ENCODE measurements around the gene PDE4D. TPM values are rescaled to one million over a fixed set of nuclear protein-coding genes. Genes with fewer than 3 reads are reported as not detected.

Gene PDE4D
- total and polyA plus RNA-seq, 2 donors (not counting 3 experiments of a cell fraction or from before 2014, with no cell fraction given), result 34.5 to 51.2 TPM

- H3K36me3 ChIP-seq (ENCODE audit: control insufficient read depth in 2 of 2, extremely low read depth in 1 of 2, insufficient read depth in 2 of 2, low read length in 2 of 2), result no peaks in the 10 kb centered on the region
- no peaks in the 10 kb centered on the region for H3K27me3 ChIP-seq (ENCODE audit: control insufficient read depth in 2 of 2, insufficient read depth in 2 of 2, low read length in 2 of 2)
- POLR2A ChIA-PET, result no interaction called here
- H3K9ac ChIP-seq (replicated peaks; ENCODE audit: extremely low read depth, insufficient read depth, low read length), result no peak overlapping the region
- CTCF ChIA-PET, result interaction anchor here (1.0 to 2.6 kb wide), 4 partner anchors 14 to 174 kb away, joined by 3 to 10 read pairs (median 6); no protein-coding TSS in a partner anchor
- no TSS peak for BruUV-seq (replicated peaks)
- intact Hi-C loops (cut with micrococcal nuclease) (no loop called here), dilution Hi-C loops (cut with MboI; ENCODE audit: extremely low pct_ligation_motif_present, low sequenced_read_pairs) (no loop called here)
- no peak overlapping the region for H3K4me3 ChIP-seq (replicated peaks in 1 of 3; ENCODE audit: insufficient read depth in 1 of 3, low read depth in 1 of 3, low read length in 3 of 3)
- no peaks in the 10 kb centered on the region for H3K4me1 ChIP-seq (ENCODE audit: control insufficient read depth, extremely low read depth, insufficient read depth, low read length)
- no peaks in the 10 kb centered on the region for H3K9me3 ChIP-seq (replicated peaks; ENCODE audit: control insufficient read depth, insufficient read depth, low read length)
- no peak overlapping the region for H3K27ac ChIP-seq (ENCODE audit: insufficient read depth, low read depth, low read length)
- no peaks in the 10 kb centered on the region for H3K79me2 ChIP-seq (ENCODE audit: control insufficient read depth, insufficient read depth, low read length)
- TF ChIP-seq CTCF (IDR thresholded peaks at IDR 0.05; ENCODE audit: extremely low read depth in 1 of 2, insufficient read depth in 1 of 2, low read depth in 1 of 2, low read length in 2 of 2), result no peak
- TF ChIP-seq POLR2A (IDR thresholded peaks at IDR 0.05; ENCODE audit: low read depth, low read length), result no peak
- TF ChIP-seq GATA2 (IDR thresholded peaks at IDR 0.05; ENCODE audit: insufficient read depth, insufficient read length, low read depth, low read length), result no peak
- TF ChIP-seq EZH2 (IDR thresholded peaks at IDR 0.05; ENCODE audit: borderline replicate concordance, low read depth, low read length, severe bottlenecking), result no peak
- TF ChIP-seq FOS (IDR thresholded peaks at IDR 0.05; ENCODE audit: borderline replicate concordance, insufficient read depth, low read length), result no peak
- TF ChIP-seq MAX (IDR thresholded peaks at IDR 0.05; ENCODE audit: insufficient read depth, insufficient read length), result no peak
- no peak for TF ChIP-seq POLR2AphosphoS5 (IDR thresholded peaks at IDR 0.05; ENCODE audit: insufficient read depth, low read depth, low read length)
- TF ChIP-seq MYC (IDR thresholded peaks at IDR 0.05; ENCODE audit: low read depth, low read length), result no peak
- TF ChIP-seq JUN (IDR thresholded peaks at IDR 0.05; ENCODE audit: borderline replicate concordance, insufficient read depth, insufficient read length, low read depth), result no peak
- H3K4me2 ChIP-seq (ENCODE audit: insufficient read depth, low read length), result no peak overlapping the region
- H2AFZ ChIP-seq (ENCODE audit: low read depth, low read length), result no peak overlapping the region
- DNase-seq (ENCODE audit: low read depth, low spot score) (no peak), FAIRE-seq (no peak)
- peaks cover 5% of the 10 kb centered on the region for H4K20me1 ChIP-seq (replicated peaks; ENCODE audit: control insufficient read depth, extremely low read depth, insufficient read depth, low read length)
- H3K9me1 ChIP-seq (replicated peaks; ENCODE audit: control insufficient read depth, extremely low read depth, insufficient read depth, low read length), result peaks cover 2% of the 10 kb centered on the region
These were observed 407.0 kb downstream of the PDE4D start for GRCh38 chr5:59486508-59486907.

Data from endothelial cell of umbilical vein (primary cell).